HCT116 (cell line): ENCODE measurements around the gene POFUT2. TPM values are rescaled to one million over a fixed set of nuclear protein-coding genes. Genes with fewer than 3 reads are reported as not detected.
A peak's percentile ranks its signal among the peaks of the same experiment; 100 is the strongest.

Source experiments
- ATAC-seq: fragments of 200-7000 bp; cut with Tn5 transposase; 2 replicates; pipeline ENCODE4 v1.9.1; 2020; ENCODE audit warnings: mild to moderate bottlenecking, moderate library complexity
- BruUV-seq: library from RNA; stranded (reverse); fragments of 400-500 nt; replicated peaks from 2 replicates; lab custom pipeline; 2021; lab: Mats Ljungman, UMichigan
- CTCF ChIA-PET: fragments of 300-600 bp; sonication (Branson Sonifier 250); formaldehyde crosslinking; loops from one replicate; lab custom pipeline; 2021; ENCODE audit warnings: antibody characterized with exemption; lab: Charles Lee
- POLR2A ChIA-PET: fragments of 300-600, 350-600 bp; sonication (Branson Sonifier 250); formaldehyde crosslinking; loops from one replicate; lab custom pipeline; 2021; ENCODE audit warnings: antibody characterized with exemption; lab: Charles Lee
- RAD21 ChIA-PET, 2 experiments: fragments of 300-600 bp; sonication (Branson Sonifier 250); formaldehyde crosslinking; loops; one replicate each; lab custom pipeline; 2023; ENCODE audit warnings: low total read pairs in 2 of 2; ENCODE audit not compliant: uncharacterized antibody in 2 of 2, unreplicated experiment in 2 of 2, low non-redundant PET in 1 of 2; lab: Charles Lee
- DNase-seq: peaks from one replicate; pipeline ENCODE4 v3.0.0-alpha.2; 2010; ENCODE audit warnings: low read depth, low spot score
- H2AFZ ChIP-seq: fragments of 200-600 bp; shearing (Covaris generic), sonication (generic); 2 replicates; pipeline ENCODE4 v1.6.1; 2017; ENCODE audit warnings: low read depth, mixed run types, mixed read lengths, antibody characterized with exemption, low read length; ENCODE audit not compliant: poor library complexity, severe bottlenecking
- H3K27ac ChIP-seq: 2 replicates; pipeline ENCODE4 v1.5.1; 2012; ENCODE audit warnings: low read depth, low read length
- H3K27me3 ChIP-seq: fragments of 200-600 bp; sonication (generic); 2 replicates; pipeline ENCODE4 v1.6.1; 2016; ENCODE audit warnings: mixed run types, low read length, mixed read lengths; ENCODE audit not compliant: insufficient read depth
- H3K36me3 ChIP-seq, 2 experiments: fragments of 200-500 bp in 1 of 2; fragments of 200-600 bp in 1 of 2; sonication (Bioruptor generic) in 1 of 2; sonication (generic) in 1 of 2; 2 replicates each; pipeline versions ENCODE4 v1.5.1 to v1.6.1; 2014 to 2016; ENCODE audit warnings: low read length in 2 of 2, inconsistent platforms in 1 of 2, mixed read lengths in 1 of 2, mixed run types in 1 of 2; ENCODE audit not compliant: insufficient read depth in 2 of 2, control insufficient read depth in 1 of 2
- H3K4me1 ChIP-seq, 2 experiments: fragments of 200-600 bp in 1 of 2; sonication (generic) in 1 of 2; 2 replicates each; pipeline versions ENCODE4 v1.5.1 to v1.6.1; 2012 to 2017; ENCODE audit warnings: low read length in 2 of 2, inconsistent platforms in 1 of 2, mild to moderate bottlenecking in 1 of 2, mixed read lengths in 1 of 2, mixed run types in 1 of 2, moderate library complexity in 1 of 2; ENCODE audit not compliant: insufficient read depth in 2 of 2, control insufficient read depth in 1 of 2
- H3K4me2 ChIP-seq: fragments of 200-600 bp; sonication (generic); 2 replicates; pipeline ENCODE4 v1.6.1; 2017; ENCODE audit warnings: mixed run types, low read length, mixed read lengths
- H3K4me3 ChIP-seq, 2 experiments: fragments of 200-600 bp in 1 of 2; sonication (generic) in 1 of 2; replicated peaks in 1 of 2; 2 replicates each; pipeline ENCODE4 v1.5.1; 2011 to 2016; ENCODE audit warnings: low read length in 2 of 2, control low read depth in 1 of 2, low read depth in 1 of 2, mild to moderate bottlenecking in 1 of 2, mixed read lengths in 1 of 2, mixed run types in 1 of 2
- H3K79me2 ChIP-seq: fragments of 200-600 bp; sonication (generic); 2 replicates; pipeline ENCODE4 v1.6.1; 2017; ENCODE audit warnings: mild to moderate bottlenecking, mixed run types, low read length, moderate library complexity, mixed read lengths; ENCODE audit not compliant: insufficient read depth
- H3K9ac ChIP-seq: fragments of 200-600 bp; sonication (generic); 2 replicates; pipeline ENCODE4 v1.6.1; 2016; ENCODE audit warnings: low read length, mixed read lengths
- H3K9me2 ChIP-seq: fragments of 200-600 bp; sonication (generic), shearing (Covaris generic); 2 replicates; pipeline ENCODE4 v1.6.1; 2017; ENCODE audit warnings: mixed run types, mild to moderate bottlenecking, moderate library complexity; ENCODE audit not compliant: insufficient read depth
- H3K9me3 ChIP-seq, 2 experiments: fragments of 200-500 bp in 1 of 2; fragments of 200-600 bp in 1 of 2; sonication (Bioruptor generic) in 1 of 2; sonication (generic) in 1 of 2; 2 replicates each; pipeline ENCODE4 v1.6.1; 2014 to 2017; ENCODE audit warnings: low read length in 2 of 2, mixed read lengths in 2 of 2, inconsistent platforms in 1 of 2, low read depth in 1 of 2, mild to moderate bottlenecking in 1 of 2, mixed run types in 1 of 2, moderate library complexity in 1 of 2; ENCODE audit not compliant: control insufficient read depth in 1 of 2, insufficient read depth in 1 of 2
- H4K20me1 ChIP-seq: fragments of 200-600 bp; sonication (generic), shearing (Covaris generic); 2 replicates; pipeline ENCODE4 v1.6.1; 2017; ENCODE audit warnings: mixed run types, mild to moderate bottlenecking, moderate library complexity; ENCODE audit not compliant: insufficient read depth
- ATF3 ChIP-seq: IDR thresholded peaks from 2 replicates; pipeline ENCODE4 v1.6.1; 2012
- EGR1 ChIP-seq: IDR thresholded peaks from 2 replicates; pipeline ENCODE4 v1.6.1; 2012; ENCODE audit warnings: low read depth
- ELF1 ChIP-seq: IDR thresholded peaks from 2 replicates; pipeline ENCODE4 v1.6.1; 2012; ENCODE audit warnings: low read depth, borderline replicate concordance
- FOSL1 ChIP-seq: IDR thresholded peaks from 2 replicates; pipeline ENCODE4 v1.6.1; 2012; ENCODE audit warnings: low read depth
- JUND ChIP-seq: IDR thresholded peaks from 2 replicates; pipeline ENCODE4 v1.6.1; 2012
- POLR2A ChIP-seq: IDR thresholded peaks from 2 replicates; pipeline ENCODE4 v1.7.0; 2011; ENCODE audit warnings: borderline replicate concordance; ENCODE audit not compliant: insufficient read depth, insufficient read length; ENCODE audit errors: extremely low read depth
- POLR2AphosphoS5 ChIP-seq: IDR thresholded peaks from 2 replicates; pipeline ENCODE4 v1.6.1; 2011; ENCODE audit warnings: mild to moderate bottlenecking, low read depth, low read length, moderate library complexity
- RAD21 ChIP-seq: IDR thresholded peaks from 2 replicates; pipeline ENCODE4 v1.6.1; 2012; ENCODE audit warnings: low read depth, mild to moderate bottlenecking
- REST ChIP-seq: IDR thresholded peaks from 2 replicates; pipeline ENCODE4 v1.6.1; 2012; ENCODE audit warnings: low read depth
- SIN3A ChIP-seq: IDR thresholded peaks from 2 replicates; pipeline ENCODE4 v1.6.1; 2012; ENCODE audit warnings: low read depth
- SP1 ChIP-seq: IDR thresholded peaks from 2 replicates; pipeline ENCODE4 v1.6.1; 2012; ENCODE audit warnings: low read depth
- TCF7L2 ChIP-seq: IDR thresholded peaks from 2 replicates; pipeline ENCODE4 v1.7.0; 2011; ENCODE audit warnings: borderline replicate concordance, inconsistent platforms; ENCODE audit not compliant: insufficient read depth, insufficient read length; ENCODE audit errors: extremely low read depth
- YY1 ChIP-seq: IDR thresholded peaks from 2 replicates; pipeline ENCODE4 v1.6.1; 2011; ENCODE audit warnings: low read length, low read depth, moderate library complexity, mild to moderate bottlenecking; ENCODE audit not compliant: insufficient replicate concordance; ENCODE audit errors: extremely low read depth
- ZFX ChIP-seq: fragments of 450-650 bp; IDR thresholded peaks from 2 replicates; pipeline ENCODE4 v1.6.1; 2017
- ZNF274 ChIP-seq: fragments of 200-500 bp; sonication (Bioruptor generic); IDR thresholded peaks from 2 replicates; pipeline ENCODE4 v1.6.1; 2014; ENCODE audit warnings: mild to moderate bottlenecking, low read depth, low read length, inconsistent platforms
- intact Hi-C: fragments of 100-400 bp; cut with micrococcal nuclease; formaldehyde crosslinking; loops from 2 replicates; pipeline ENCODE4 v1.10.0; 2022
- total RNA-seq: library from RNA; stranded (reverse); gene quantifications from one replicate; pipeline ENCODE4 v1.2.1, GENCODE V29; 2021; ENCODE audit not compliant: unreplicated experiment

Gene POFUT2
- total RNA-seq, 1 experiment from 2014 or later, result 20.5 TPM

DNA sequence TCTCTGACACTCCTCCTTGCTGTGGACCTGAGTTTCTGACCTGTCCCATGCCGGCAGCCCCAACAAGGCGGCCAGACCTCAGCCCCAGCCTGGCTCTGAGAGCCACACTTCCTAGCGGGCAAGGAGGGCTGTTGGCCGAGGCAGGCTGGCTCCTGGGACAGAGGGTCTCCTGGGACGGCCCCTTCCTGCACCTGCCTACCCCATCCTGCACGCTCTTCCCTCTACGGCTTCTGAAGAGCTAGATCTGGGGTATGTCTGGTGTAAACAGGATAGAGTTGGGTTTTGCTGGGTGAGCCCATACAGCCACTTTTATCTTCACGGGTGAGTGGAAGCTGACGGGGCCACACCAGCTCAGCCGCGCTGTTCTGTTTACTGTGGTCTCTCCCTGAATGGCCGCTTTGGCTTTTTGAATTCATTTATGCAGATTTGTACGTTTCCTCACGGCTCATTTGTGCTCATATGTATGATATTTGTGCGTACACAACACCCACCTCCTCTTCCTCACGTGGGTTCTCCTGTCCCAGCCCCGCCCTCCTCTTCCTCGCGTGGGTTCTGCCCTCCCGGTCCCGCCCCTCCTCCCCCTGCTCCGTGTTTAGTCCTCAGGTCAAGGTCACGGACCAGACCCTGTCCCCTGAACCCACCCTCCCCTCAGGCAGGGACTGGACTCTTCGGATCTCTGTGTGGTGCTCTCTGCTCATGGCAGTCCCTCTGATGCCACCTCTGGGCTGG, 34.7 kb upstream of the POFUT2 start:
- Histone ChIP-seq H3K9me3 (no peaks in the 10 kb centered on the region), H3K4me1 (peaks cover 33 to 56% of the 10 kb centered on the region in 2 experiments), H3K36me3 (no peaks in the 10 kb centered on the region), H3K27ac (no peak overlapping the region), H2AFZ (no peak overlapping the region), H3K27me3 (no peaks in the 10 kb centered on the region), H3K9ac (no peak overlapping the region), H3K9me2 (no peaks in the 10 kb centered on the region), H4K20me1 (no peaks in the 10 kb centered on the region), H3K79me2 (no peaks in the 10 kb centered on the region), H3K4me2 (peak overlapping the region; percentile 46), H3K4me3 (no peak overlapping the region)
- ChIA-PET CTCF (interaction anchor here (1.9 kb wide), 1 partner anchor 13 kb away, joined by 9 read pairs; no protein-coding TSS in a partner anchor), POLR2A (no interaction called here), RAD21 (no interaction called here)
- no TSS peak for BruUV-seq
- TF ChIP-seq RAD21, result no peak
- no peak for TF ChIP-seq TCF7L2
- no peak for TF ChIP-seq YY1
- TF ChIP-seq ZFX, result no peak
- no peak for TF ChIP-seq POLR2A
- TF ChIP-seq ZNF274, result no peak
- TF ChIP-seq JUND, result no peak
- no peak for TF ChIP-seq REST
- TF ChIP-seq EGR1, result no peak
- no peak for TF ChIP-seq FOSL1
- no peak for TF ChIP-seq SIN3A
- no peak for TF ChIP-seq ELF1
- no peak for TF ChIP-seq POLR2AphosphoS5
- no peak for TF ChIP-seq ATF3
- TF ChIP-seq SP1, result no peak
- intact Hi-C loops, result no loop called here
- no peak for ATAC-seq
- no peak for DNase-seq
